Stimulated activated naive B cell treated with anti-CD40 and anti-IgM and Interleukin-4, amounts not matched to agents 10 μg/mL and 1 μg/mL and 100 μg/mL, for 72 hours (primary cell): ENCODE results near the gene PGC.

Source experiments
- ATAC-seq, 2 donors: fragments of 150-1000 bp; cut with Tn5 transposase; replicated peaks; 2 replicates each; pipeline ENCODE4 v1.10.0; 2021; ENCODE audit warnings: moderate library complexity in 1 of 2
- DNase-seq: peaks from one replicate; pipeline ENCODE4 v3.0.0; 2021
- H3K27ac Mint-ChIP-seq: one replicate; pipeline ENCODE4 v1.8.0; 2022; ENCODE audit warnings: mild to moderate bottlenecking, mixed read lengths
- H3K27me3 Mint-ChIP-seq, 2 donors: one replicate each; pipeline ENCODE4 v1.8.0; 2022; ENCODE audit warnings: mixed read lengths in 2 of 2
- H3K36me3 Mint-ChIP-seq, 2 donors: one replicate each; pipeline ENCODE4 v1.8.0; 2022; ENCODE audit warnings: mixed read lengths in 2 of 2, mild to moderate bottlenecking in 1 of 2
- H3K4me1 Mint-ChIP-seq, 2 donors: one replicate each; pipeline ENCODE4 v1.8.0; 2022; ENCODE audit warnings: mixed read lengths in 2 of 2, mild to moderate bottlenecking in 1 of 2
- H3K4me3 Mint-ChIP-seq, 2 donors: one replicate each; pipeline ENCODE4 v1.8.0; 2022; ENCODE audit warnings: mild to moderate bottlenecking in 2 of 2, mixed read lengths in 2 of 2, moderate library complexity in 1 of 2
- H3K9me3 Mint-ChIP-seq, 2 donors: one replicate each; pipeline ENCODE4 v1.8.0; 2022; ENCODE audit warnings: mixed read lengths in 2 of 2, mild to moderate bottlenecking in 1 of 2

Gene PGC

DNA sequence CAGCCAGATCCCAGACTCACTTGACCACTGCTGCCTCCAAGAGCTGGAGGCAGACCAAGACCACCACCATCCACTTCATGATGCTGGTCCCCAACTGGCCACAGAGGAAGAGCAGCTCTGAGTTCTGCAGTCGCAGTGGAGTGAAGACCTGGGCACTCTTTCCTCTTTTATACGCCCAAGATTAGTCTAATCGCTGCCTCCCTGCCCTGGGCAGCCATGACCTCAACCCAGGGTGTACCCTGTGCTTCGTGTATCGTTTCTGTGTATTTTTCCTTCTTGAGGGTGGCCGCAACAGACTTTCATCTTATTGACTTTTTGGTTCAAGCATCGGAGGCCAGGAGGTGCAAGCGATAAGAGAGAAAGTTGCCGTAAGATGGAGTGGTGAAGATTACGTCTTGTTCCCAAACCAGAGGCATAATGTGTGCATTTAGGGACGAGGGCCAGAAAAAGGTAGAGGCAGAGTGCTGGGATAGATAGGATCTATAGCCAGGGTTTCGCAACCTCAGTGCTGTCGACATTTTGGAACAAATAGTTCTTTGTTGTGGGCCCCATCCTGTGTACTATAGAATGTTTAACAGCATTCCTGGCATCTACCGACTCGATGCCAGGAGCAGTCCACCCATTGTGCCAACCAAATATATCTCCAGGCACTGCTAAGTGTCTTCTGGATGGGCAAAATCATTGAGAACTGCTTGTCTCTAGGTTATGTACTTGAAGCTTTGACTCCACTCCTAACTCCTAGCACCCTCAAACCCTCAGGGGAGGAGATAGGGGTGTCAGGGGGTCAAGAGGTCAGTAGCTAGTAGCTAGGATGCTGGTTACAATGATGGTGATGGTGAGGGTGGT, at the start of gene PGC:
Gene PGC, minus strand, starts transcription at position 142 of the 846 bp plus-strand sequence. Its CDS starts 63 bp downstream, at position 79.
- Mint-ChIP-seq H3K4me1 (peaks cover 0 to 2% of the 10 kb centered on the region in 2 donors), H3K36me3 (no peaks in the 10 kb centered on the region), H3K4me3 (no peak within 1 kb of the TSS), H3K27me3 (peaks cover 0 to 6% of the 10 kb centered on the region in 2 donors), H3K9me3 (no peaks in the 10 kb centered on the region), H3K27ac (no peak within 1 kb of the TSS)
- no peak for ATAC-seq
- no peak for DNase-seq

DNA sequence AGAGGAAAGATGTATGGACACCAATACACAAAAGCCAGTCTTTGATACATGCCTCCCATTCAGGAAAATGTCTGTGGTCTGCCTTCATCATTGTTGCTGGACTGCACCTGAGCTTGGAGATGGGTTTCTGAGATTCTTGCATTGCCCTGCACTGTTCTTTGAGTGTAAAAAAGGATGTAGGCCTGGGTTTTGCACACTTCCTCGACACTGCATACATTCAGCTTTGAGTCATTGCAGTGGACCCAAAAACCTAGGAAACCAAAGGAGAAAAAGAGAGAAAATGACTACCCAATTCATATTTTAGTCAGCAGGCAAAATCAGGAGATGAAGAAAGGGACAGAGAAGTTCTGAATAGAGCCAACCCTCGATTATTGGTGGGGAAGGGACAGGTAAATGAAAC, 49.3 kb upstream of the PGC start:
- ATAC-seq (no peak), DNase-seq (no peak)
- H3K4me1 Mint-ChIP-seq, result no peaks in the 10 kb centered on the region
- no peaks in the 10 kb centered on the region for H3K9me3 Mint-ChIP-seq
- no peak overlapping the region for H3K27ac Mint-ChIP-seq
- H3K4me3 Mint-ChIP-seq, result no peak overlapping the region
- H3K36me3 Mint-ChIP-seq, result peaks cover 11 to 12% of the 10 kb centered on the region in 2 donors
- no peaks in the 10 kb centered on the region for H3K27me3 Mint-ChIP-seq

DNA sequence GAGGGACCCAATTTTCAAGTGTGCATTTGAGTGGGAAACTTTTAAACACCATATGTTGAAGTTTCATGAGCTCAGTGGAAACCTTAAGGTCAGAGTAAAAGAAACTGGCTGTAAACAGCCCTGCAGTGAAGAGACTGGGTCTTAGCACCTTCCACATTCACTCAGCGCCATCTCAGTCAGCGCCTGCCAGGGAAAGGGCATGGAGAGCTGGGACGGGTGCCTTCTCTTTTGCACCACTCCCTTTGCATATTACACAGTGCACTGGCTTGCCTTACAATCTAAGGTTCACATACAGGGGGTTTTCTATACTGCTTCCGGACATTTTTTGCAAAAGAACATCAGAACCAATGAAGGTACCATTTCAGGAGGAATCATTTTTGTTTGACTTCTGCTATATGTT, 44.8 kb upstream of the PGC start:
- H3K27ac Mint-ChIP-seq, result peak overlapping the region; percentile 31
- peaks cover 17 to 23% of the 10 kb centered on the region in 2 donors for H3K36me3 Mint-ChIP-seq
- ATAC-seq (no peak), DNase-seq (no peak)
- H3K4me1 Mint-ChIP-seq, result peaks cover 6 to 9% of the 10 kb centered on the region in 2 donors
- H3K9me3 Mint-ChIP-seq, result no peaks in the 10 kb centered on the region
- H3K4me3 Mint-ChIP-seq, result no peak overlapping the region
- no peaks in the 10 kb centered on the region for H3K27me3 Mint-ChIP-seq

- DNase-seq (no peak), ATAC-seq (no peak)
- no peaks in the 10 kb centered on the region for H3K27me3 Mint-ChIP-seq
- no peak overlapping the region for H3K4me3 Mint-ChIP-seq
- H3K9me3 Mint-ChIP-seq, result no peaks in the 10 kb centered on the region
- peaks cover 17 to 23% of the 10 kb centered on the region in 2 donors for H3K36me3 Mint-ChIP-seq
- no peak overlapping the region for H3K27ac Mint-ChIP-seq
- H3K4me1 Mint-ChIP-seq, result peaks cover 6 to 11% of the 10 kb centered on the region in 2 donors
These were observed 44.1 kb upstream of the PGC start for GRCh38 chr6:41791305-41791704.

GRCh38 chr6:41790045-41790444, 42.8 kb upstream of the PGC start:
- Mint-ChIP-seq H3K27me3 (no peaks in the 10 kb centered on the region), H3K4me1 (peaks cover 12 to 24% of the 10 kb centered on the region in 2 donors), H3K4me3 (no peak overlapping the region), H3K36me3 (peaks cover 17 to 23% of the 10 kb centered on the region in 2 donors), H3K9me3 (no peaks in the 10 kb centered on the region), H3K27ac (peak overlapping the region; percentile 63)
- no peak for ATAC-seq
- DNase-seq, result no peak

DNA sequence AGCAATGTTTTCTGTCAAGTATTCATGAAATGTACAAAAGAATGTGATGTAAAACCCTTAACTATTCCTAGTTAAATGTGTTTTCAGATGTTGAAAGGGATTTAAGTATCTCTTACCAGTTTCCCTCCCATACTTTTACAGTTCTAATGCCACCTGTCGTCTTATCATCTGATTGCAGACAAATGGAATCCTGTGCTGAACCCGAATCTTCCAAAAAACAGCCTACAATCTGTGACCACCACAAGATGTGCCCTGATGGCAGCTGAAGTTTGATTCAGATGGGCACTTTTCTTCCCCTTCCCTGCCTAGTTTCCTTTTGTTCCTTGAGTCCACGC, 42.2 kb upstream of the PGC start:
- Mint-ChIP-seq H3K9me3 (no peaks in the 10 kb centered on the region), H3K27ac (peak overlapping the region; percentile 81), H3K4me3 (peak overlapping the region; percentile 75 to 98), H3K36me3 (peaks cover 14 to 23% of the 10 kb centered on the region in 2 donors), H3K4me1 (peaks cover 19 to 31% of the 10 kb centered on the region in 2 donors), H3K27me3 (no peaks in the 10 kb centered on the region)
- no peak for DNase-seq
- ATAC-seq, result no peak

- DNase-seq (peak; percentile 95), ATAC-seq (peak; percentile 86)
- Mint-ChIP-seq H3K4me3 (peak within 1 kb of the TSS; percentile 95 to 98), H3K4me1 (peaks cover 21 to 35% of the 10 kb centered on the region in 2 donors), H3K27me3 (no peaks in the 10 kb centered on the region), H3K9me3 (no peaks in the 10 kb centered on the region), H3K36me3 (peaks cover 8 to 19% of the 10 kb centered on the region in 2 donors), H3K27ac (peak within 1 kb of the TSS; percentile 99)
These were observed 40.2 kb upstream of the PGC start, which contains the start of gene TOMM6 for GRCh38 chr6:41787219-41787917. TSS of gene TOMM6 (plus strand) at chr6:41787694. CDS start at chr6:41787698, 4 bp downstream.

- Mint-ChIP-seq H3K27ac (peak overlapping the region; percentile 99), H3K4me1 (peaks cover 21 to 35% of the 10 kb centered on the region in 2 donors), H3K4me3 (peak overlapping the region; percentile 95 to 98), H3K9me3 (no peaks in the 10 kb centered on the region), H3K36me3 (peaks cover 8 to 19% of the 10 kb centered on the region in 2 donors), H3K27me3 (no peaks in the 10 kb centered on the region)
- ATAC-seq (peak; percentile 77 to 79), DNase-seq (peak; percentile 83)
These were observed 39.4 kb upstream of the PGC start for GRCh38 chr6:41786451-41787218.

- DNase-seq (peak; percentile 18), ATAC-seq (no peak)
- peak overlapping the region; percentile 99 for H3K27ac Mint-ChIP-seq
- peak overlapping the region; percentile 95 to 98 for H3K4me3 Mint-ChIP-seq
- H3K36me3 Mint-ChIP-seq, result peaks cover 8 to 19% of the 10 kb centered on the region in 2 donors
- H3K9me3 Mint-ChIP-seq, result no peaks in the 10 kb centered on the region
- H3K4me1 Mint-ChIP-seq, result peaks cover 26 to 40% of the 10 kb centered on the region in 2 donors
- H3K27me3 Mint-ChIP-seq, result no peaks in the 10 kb centered on the region
These were observed 38.7 kb upstream of the PGC start for GRCh38 chr6:41785689-41786450.

DNA sequence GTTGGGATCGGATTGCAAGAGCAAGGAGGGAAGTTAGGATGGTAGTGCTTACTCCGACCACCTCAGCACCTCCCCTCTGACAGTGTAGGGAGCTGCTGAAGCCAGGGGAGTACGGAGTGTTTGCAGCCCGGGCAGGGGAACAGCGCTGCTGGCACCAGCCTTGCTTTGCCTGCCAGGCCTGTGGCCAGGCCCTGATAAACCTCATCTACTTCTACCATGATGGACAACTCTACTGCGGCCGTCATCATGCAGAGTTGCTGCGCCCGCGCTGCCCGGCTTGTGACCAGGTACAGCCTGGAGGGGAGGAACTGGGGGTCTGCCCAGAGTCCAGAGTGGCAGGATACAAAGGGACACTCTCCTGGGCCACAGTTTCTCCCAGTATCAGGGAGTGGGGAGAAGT, 38.1 kb upstream of the PGC start:
- H3K4me1 Mint-ChIP-seq, result peaks cover 26 to 42% of the 10 kb centered on the region in 2 donors
- H3K36me3 Mint-ChIP-seq, result peaks cover 7 to 17% of the 10 kb centered on the region in 2 donors
- no peaks in the 10 kb centered on the region for H3K27me3 Mint-ChIP-seq
- H3K27ac Mint-ChIP-seq, result peak overlapping the region; percentile 44
- no peaks in the 10 kb centered on the region for H3K9me3 Mint-ChIP-seq
- H3K4me3 Mint-ChIP-seq, result peak overlapping the region; percentile 95 to 98
- ATAC-seq, result no peak
- DNase-seq, result no peak

DNA sequence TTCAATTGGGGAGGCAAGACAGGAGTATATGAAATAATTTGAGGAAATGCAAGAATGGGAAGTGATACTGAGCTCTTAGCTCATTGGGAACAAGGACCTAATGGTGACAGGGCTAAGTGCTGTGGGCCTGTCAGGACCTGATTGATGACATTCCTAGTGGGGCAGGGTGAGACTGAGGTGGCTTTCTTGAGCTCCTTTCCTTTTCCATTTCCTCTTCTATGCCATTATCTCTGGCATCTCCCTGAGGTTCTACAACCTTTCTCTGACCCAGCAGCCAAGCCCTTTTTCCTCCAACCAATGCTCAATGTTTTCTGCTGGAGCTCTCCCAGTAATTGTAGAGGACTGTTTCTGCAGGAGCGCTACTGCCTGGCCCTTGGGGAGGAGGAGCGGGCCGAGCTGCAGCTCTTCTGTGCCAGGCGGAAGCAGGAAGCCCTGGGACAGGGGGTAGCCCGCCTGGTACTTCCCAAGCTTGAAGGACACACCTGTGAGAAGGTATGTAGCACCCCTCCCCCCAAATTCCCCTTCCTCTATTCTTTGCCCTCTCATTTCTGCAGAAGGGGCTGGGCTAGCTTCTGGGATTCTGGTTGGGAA, 37.5 kb upstream of the PGC start:
- ATAC-seq (no peak), DNase-seq (no peak)
- H3K27ac Mint-ChIP-seq, result peak overlapping the region; percentile 44
- H3K4me3 Mint-ChIP-seq, result peak overlapping the region in 1 of 2 donors; percentile 95
- peaks cover 24 to 42% of the 10 kb centered on the region in 2 donors for H3K4me1 Mint-ChIP-seq
- peaks cover 2 to 11% of the 10 kb centered on the region in 2 donors for H3K36me3 Mint-ChIP-seq
- H3K9me3 Mint-ChIP-seq, result no peaks in the 10 kb centered on the region
- H3K27me3 Mint-ChIP-seq, result no peaks in the 10 kb centered on the region

DNA sequence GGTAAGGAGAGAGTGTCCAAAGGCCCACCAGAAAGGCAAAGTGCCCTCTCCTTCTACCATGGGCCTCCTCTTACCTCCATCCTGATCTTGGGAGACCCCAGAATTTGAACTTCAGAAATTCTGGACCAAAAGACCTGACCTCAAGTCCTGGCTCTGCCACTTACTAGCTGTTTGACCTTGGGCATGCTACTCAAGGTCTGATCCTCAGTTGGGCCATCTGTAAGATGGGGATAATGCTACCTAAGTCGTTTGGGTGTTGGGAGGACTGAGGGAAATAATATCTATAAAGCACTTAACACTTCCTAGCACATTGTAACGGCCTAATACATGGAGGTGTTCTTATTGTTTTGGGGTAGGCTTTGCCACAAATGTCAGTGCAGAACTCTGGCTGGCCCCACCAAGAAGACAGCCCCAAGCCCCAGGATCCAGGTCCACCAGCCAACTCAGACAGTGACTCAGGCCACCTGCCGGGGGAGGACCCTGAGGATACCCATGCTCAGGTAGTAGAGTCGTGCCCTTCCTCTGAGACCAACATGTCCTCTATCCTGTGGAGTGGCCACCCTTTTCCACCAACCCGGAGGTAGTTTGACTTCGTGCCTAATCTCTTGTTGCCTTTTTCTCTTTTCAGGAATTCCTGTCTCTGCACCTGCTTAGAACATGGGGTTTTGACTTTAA, 36.0 kb upstream of the PGC start:
- ATAC-seq (no peak), DNase-seq (no peak)
- Mint-ChIP-seq H3K27me3 (no peaks in the 10 kb centered on the region), H3K36me3 (peaks cover 2 to 3% of the 10 kb centered on the region in 2 donors), H3K9me3 (no peaks in the 10 kb centered on the region), H3K4me1 (peaks cover 26 to 46% of the 10 kb centered on the region in 2 donors), H3K27ac (no peak overlapping the region), H3K4me3 (no peak overlapping the region)

GRCh38 chr6:41781366-41781730, 34.2 kb upstream of the PGC start:
- no peak for DNase-seq

More at GRCh38 chr6:41781366-41781730, 34.2 kb upstream of the PGC start:
- ATAC-seq, result no peak
- Mint-ChIP-seq H3K27me3 (no peaks in the 10 kb centered on the region), H3K27ac (no peak overlapping the region), H3K36me3 (peaks cover 2 to 10% of the 10 kb centered on the region in 2 donors), H3K4me3 (peak overlapping the region; percentile 49 to 78), H3K9me3 (no peaks in the 10 kb centered on the region), H3K4me1 (peaks cover 28 to 47% of the 10 kb centered on the region in 2 donors)
